Stomach (tissue), 4 donors: ENCODE data around the gene PDK2.

Experiments
- EP300 ChIP-seq: sonication (generic); formaldehyde crosslinking; IDR thresholded peaks from one replicate; pipeline ENCODE4 v1.6.1; 2017; ENCODE audit warnings: antibody characterized with exemption
- POLR2A ChIP-seq, 4 donors: fragments of 450-650 bp; IDR thresholded peaks; one replicate each; pipeline ENCODE4 v1.6.1; 2016; ENCODE audit warnings: antibody characterized with exemption in 4 of 4, control low read depth in 2 of 4, mild to moderate bottlenecking in 1 of 4, moderate library complexity in 1 of 4
- POLR2AphosphoS5 ChIP-seq, 3 donors: sonication (generic); formaldehyde crosslinking; IDR thresholded peaks; one replicate each; pipeline ENCODE4 v1.6.1; 2016; ENCODE audit warnings: antibody characterized with exemption in 3 of 3
- TF ChIP-seq, protein P1 (sequence below), 7 experiments: fragments of 450-650 bp in 4 of 7; fragments of 200-600 bp in 3 of 7; sonication (generic) in 3 of 7; IDR thresholded peaks; one replicate each; pipeline ENCODE4 v1.5.1; 2016 to 2019; ENCODE audit warnings: antibody characterized with exemption in 7 of 7, control low read depth in 2 of 7, mild to moderate bottlenecking in 1 of 7

DNA sequence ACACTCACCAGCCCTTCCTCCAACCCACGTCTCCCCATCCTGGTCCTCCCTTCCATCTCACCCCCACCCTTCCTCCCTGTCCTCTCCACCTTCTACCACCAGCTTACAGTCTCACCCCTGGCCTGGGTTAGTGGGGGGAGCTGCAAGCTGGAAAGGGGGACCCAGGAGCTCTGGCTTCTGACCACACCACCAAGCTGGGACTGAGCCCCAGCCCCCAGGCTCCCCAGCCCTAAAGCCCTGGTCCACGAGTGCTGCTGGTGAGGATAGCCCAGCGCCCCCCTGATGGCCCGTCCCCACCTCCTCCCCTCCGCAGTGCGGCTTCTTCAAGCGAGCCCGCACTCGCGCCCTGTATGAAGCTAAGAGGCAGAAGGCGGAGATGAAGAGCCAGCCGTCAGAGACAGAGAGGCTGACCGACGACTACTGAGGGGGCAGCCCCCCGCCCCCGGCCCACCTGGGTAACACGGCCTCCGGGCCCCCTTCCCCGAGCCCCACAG, 7.2 kb upstream of the PDK2 start:
- TF ChIP-seq POLR2AphosphoS5 (IDR thresholded peaks at IDR 0.05): no peak
- TF ChIP-seq, protein P1, sequence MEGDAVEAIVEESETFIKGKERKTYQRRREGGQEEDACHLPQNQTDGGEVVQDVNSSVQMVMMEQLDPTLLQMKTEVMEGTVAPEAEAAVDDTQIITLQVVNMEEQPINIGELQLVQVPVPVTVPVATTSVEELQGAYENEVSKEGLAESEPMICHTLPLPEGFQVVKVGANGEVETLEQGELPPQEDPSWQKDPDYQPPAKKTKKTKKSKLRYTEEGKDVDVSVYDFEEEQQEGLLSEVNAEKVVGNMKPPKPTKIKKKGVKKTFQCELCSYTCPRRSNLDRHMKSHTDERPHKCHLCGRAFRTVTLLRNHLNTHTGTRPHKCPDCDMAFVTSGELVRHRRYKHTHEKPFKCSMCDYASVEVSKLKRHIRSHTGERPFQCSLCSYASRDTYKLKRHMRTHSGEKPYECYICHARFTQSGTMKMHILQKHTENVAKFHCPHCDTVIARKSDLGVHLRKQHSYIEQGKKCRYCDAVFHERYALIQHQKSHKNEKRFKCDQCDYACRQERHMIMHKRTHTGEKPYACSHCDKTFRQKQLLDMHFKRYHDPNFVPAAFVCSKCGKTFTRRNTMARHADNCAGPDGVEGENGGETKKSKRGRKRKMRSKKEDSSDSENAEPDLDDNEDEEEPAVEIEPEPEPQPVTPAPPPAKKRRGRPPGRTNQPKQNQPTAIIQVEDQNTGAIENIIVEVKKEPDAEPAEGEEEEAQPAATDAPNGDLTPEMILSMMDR (IDR thresholded peaks at IDR 0.05): no peak
- TF ChIP-seq EP300: no peak
- no peak for TF ChIP-seq POLR2A (IDR thresholded peaks at IDR 0.05)
